DMS 273 (cell line): ENCODE measurements around the gene NEK3.
"Not testable (repeated sequence)": the region's sequence is repeated elsewhere in the genome, so short reads cannot be mapped to it uniquely, and the experiment has no call there.

ENCODE experiments used
- DNase-seq: peaks from one replicate; lab custom pipeline; 2025; ENCODE audit not compliant: unreplicated experiment; lab: John Stamatoyannopoulos, UW

Gene NEK3

GRCh38 chr13:52159159-52159982 lies at the start of gene NEK3:
Gene NEK3 (minus strand): TSS chr13:52159597. CDS start chr13:52156191, 3,406 bp downstream.
- peak; percentile 76 for DNase-seq

- DNase-seq = not testable (repeated sequence)
These were observed 49.0 kb upstream of the NEK3 start for GRCh38 chr13:52208384-52208783.

GRCh38 chr13:52207896-52208295 lies 48.5 kb upstream of the NEK3 start:
- DNase-seq = not testable (repeated sequence)

- DNase-seq = not testable (repeated sequence)
These were observed 47.9 kb upstream of the NEK3 start for GRCh38 chr13:52207337-52207736.

GRCh38 chr13:52204546-52204945 lies 45.1 kb upstream of the NEK3 start:
- DNase-seq = not testable (repeated sequence)

- not testable (repeated sequence) for DNase-seq
These were observed 44.5 kb upstream of the NEK3 start for GRCh38 chr13:52203864-52204263.

GRCh38 chr13:52202506-52202905 lies 43.1 kb upstream of the NEK3 start:
- not testable (repeated sequence) for DNase-seq

- DNase-seq = peak; percentile 59
These were observed 42.2 kb upstream of the NEK3 start for GRCh38 chr13:52201439-52202193.

GRCh38 chr13:52195401-52195837 lies 36.0 kb upstream of the NEK3 start:
- no peak for DNase-seq

GRCh38 chr13:52194184-52194868 lies 34.9 kb upstream of the NEK3 start:
- DNase-seq = peak; percentile 89

GRCh38 chr13:52193587-52194183 lies 34.3 kb upstream of the NEK3 start:
- peak; percentile 10 for DNase-seq

GRCh38 chr13:52187424-52188187 lies 28.2 kb upstream of the NEK3 start:
- not testable (repeated sequence) for DNase-seq

GRCh38 chr13:52187029-52187423 lies 27.6 kb upstream of the NEK3 start:
- DNase-seq = no peak

- not testable (repeated sequence) for DNase-seq
These were observed 22.0 kb upstream of the NEK3 start for GRCh38 chr13:52181316-52181954.

- DNase-seq = no peak
These were observed 20.5 kb upstream of the NEK3 start for GRCh38 chr13:52179925-52180324.

- DNase-seq = no peak
These were observed 17.9 kb upstream of the NEK3 start for GRCh38 chr13:52177276-52177675.

GRCh38 chr13:52173970-52174369 lies 14.6 kb upstream of the NEK3 start:
- not testable (repeated sequence) for DNase-seq

- no peak for DNase-seq
These were observed 14.0 kb upstream of the NEK3 start for GRCh38 chr13:52173373-52173772.

- not testable (repeated sequence) for DNase-seq
These were observed 12.3 kb upstream of the NEK3 start for GRCh38 chr13:52171686-52172085.
